Keratinocyte (primary cell): ENCODE data around the gene GPR137. TPM values are rescaled to one million over a fixed set of nuclear protein-coding genes. Genes with fewer than 3 reads are reported as not detected.

Experiments used
- DNase-seq: peaks from one replicate; pipeline ENCODE4 v3.0.0-alpha.2; 2011; ENCODE audit warnings: low read depth, missing footprints, low spot score
- FAIRE-seq: peaks from 2 replicates; lab custom pipeline; 2011; peaks lifted over from hg19 to GRCh38; lab: Jason Lieb, UNC
- H2AFZ ChIP-seq: 2 replicates; pipeline ENCODE4 v1.6.0; 2012; ENCODE audit warnings: low read length, control low read depth, inconsistent platforms; ENCODE audit not compliant: control insufficient read depth
- H3K27ac ChIP-seq: 2 replicates; pipeline ENCODE4 v1.5.1; 2011; ENCODE audit warnings: low read length; ENCODE audit not compliant: control insufficient read depth, insufficient read depth
- H3K27me3 ChIP-seq: 3 replicates; pipeline ENCODE4 v1.6.0; 2011; ENCODE audit warnings: low read length; ENCODE audit not compliant: control insufficient read depth, insufficient read depth; ENCODE audit errors: extremely low read depth
- H3K36me3 ChIP-seq, 2 experiments: 2 replicates in 1 of 2; 3 replicates in 1 of 2; pipeline ENCODE4 v1.5.1; 2011; ENCODE audit warnings: low read length in 2 of 2, mild to moderate bottlenecking in 1 of 2; ENCODE audit not compliant: control insufficient read depth in 2 of 2, insufficient read depth in 2 of 2; ENCODE audit errors: extremely low read depth in 1 of 2
- H3K4me1 ChIP-seq: 3 replicates; pipeline ENCODE4 v1.5.1; 2011; ENCODE audit warnings: low read length; ENCODE audit not compliant: control insufficient read depth, insufficient read depth; ENCODE audit errors: extremely low read depth
- H3K4me2 ChIP-seq: 3 replicates; pipeline ENCODE4 v1.6.0; 2011; ENCODE audit warnings: low read depth, low read length; ENCODE audit not compliant: control insufficient read depth, insufficient read depth; ENCODE audit errors: extremely low read depth
- H3K4me3 ChIP-seq, 3 experiments: fragments of 200-600 bp in 1 of 3; sonication (generic) in 1 of 3; 2 replicates in 2 of 3; 3 replicates in 1 of 3; pipeline ENCODE4 v1.5.1; 2011 to 2016; ENCODE audit warnings: low read length in 3 of 3, mild to moderate bottlenecking in 3 of 3, control low read depth in 2 of 3, inconsistent platforms in 1 of 3, low read depth in 1 of 3, mixed read lengths in 1 of 3, mixed run types in 1 of 3, moderate library complexity in 1 of 3; ENCODE audit not compliant: control insufficient read depth in 2 of 3, insufficient read depth in 2 of 3; ENCODE audit errors: extremely low read depth in 1 of 3
- H3K79me2 ChIP-seq: 2 replicates; pipeline ENCODE4 v1.6.0; 2012; ENCODE audit warnings: low read length; ENCODE audit not compliant: control insufficient read depth, insufficient read depth
- H3K9ac ChIP-seq: 3 replicates; pipeline ENCODE4 v1.6.0; 2011; ENCODE audit warnings: low read length; ENCODE audit not compliant: control insufficient read depth, insufficient read depth; ENCODE audit errors: extremely low read depth
- H3K9me1 ChIP-seq: 3 replicates; pipeline ENCODE4 v1.6.0; 2011; ENCODE audit warnings: low read length; ENCODE audit not compliant: control insufficient read depth, insufficient read depth; ENCODE audit errors: extremely low read depth
- H3K9me3 ChIP-seq: 2 replicates; pipeline ENCODE4 v1.5.1; 2012; ENCODE audit warnings: low read depth, low read length; ENCODE audit not compliant: control insufficient read depth
- H4K20me1 ChIP-seq: 3 replicates; pipeline ENCODE4 v1.6.0; 2011; ENCODE audit warnings: low read length; ENCODE audit not compliant: control insufficient read depth, insufficient read depth; ENCODE audit errors: extremely low read depth
- CTCF ChIP-seq, 3 experiments: IDR thresholded peaks in 1 of 3; conservative IDR thresholded peaks in 1 of 3; optimal IDR thresholded peaks in 1 of 3; 2 replicates in 2 of 3; 3 replicates in 1 of 3; pipeline versions ENCODE3 to v1.5.1; 2011; ENCODE audit warnings: low read length in 3 of 3, mild to moderate bottlenecking in 3 of 3, moderate library complexity in 2 of 3, control low read depth in 1 of 3, inconsistent platforms in 1 of 3; ENCODE audit not compliant: insufficient read depth in 2 of 3; ENCODE audit errors: extremely low read depth in 1 of 3
- EZH2 ChIP-seq: IDR thresholded peaks from one replicate; pipeline ENCODE4 v1.6.1; 2012; ENCODE audit warnings: inconsistent platforms, mild to moderate bottlenecking, low read length, moderate library complexity
- dilution Hi-C: fragments of 300-500 bp; cut with MboI; formaldehyde crosslinking; loops from one replicate; pipeline ENCODE4 v1.7.0; 2020; ENCODE audit warnings: low sequenced_read_pairs; ENCODE audit not compliant: extremely low pct_ligation_motif_present
- polyA plus RNA-seq, 5 experiments: library from polyadenylated mRNA; depleted of rRNA in 3 of 5; stranded (reverse) in 3 of 5; stranded (forward) in 1 of 5; unstranded in 1 of 5; fragments of >200 nt; gene quantifications; 1 replicate in 1 of 5; 2 replicates in 3 of 5; 3 replicates in 1 of 5; pipeline versions ENCODE4 v1.2.1 to v1.2.3, GENCODE V29; 2011 to 2012; ENCODE audit warnings: missing spikeins in 2 of 5, low read depth in 1 of 5, low replicate concordance in 1 of 5

Gene GPR137
- polyA plus RNA-seq, 1 donor (not counting 4 experiments of a cell fraction or from before 2014, with no cell fraction given), result 6.6 TPM

DNA sequence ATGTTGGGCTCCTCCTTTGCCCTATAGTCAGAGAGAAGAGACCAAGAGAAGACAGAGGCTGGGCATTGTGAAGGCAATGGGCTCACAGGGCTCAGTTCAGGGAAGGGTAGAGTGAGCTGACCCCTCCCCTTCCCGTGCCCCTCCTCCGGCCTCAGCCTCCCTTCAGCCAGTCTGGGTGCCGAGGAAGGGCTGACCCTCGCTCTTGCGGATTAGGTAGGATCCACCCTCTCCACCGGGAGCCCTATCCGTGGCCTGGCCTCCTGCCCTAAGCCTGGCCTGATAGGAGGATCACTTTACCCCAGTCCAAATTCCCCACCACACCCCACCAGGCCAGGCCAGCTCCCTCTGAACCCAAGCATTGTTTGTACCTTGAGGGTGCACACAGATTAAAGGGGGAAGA, 37.1 kb upstream of the GPR137 start:
- H3K36me3 ChIP-seq, result peaks cover 4 to 15% of the 10 kb centered on the region in 2 experiments
- H3K9me3 ChIP-seq, result no peaks in the 10 kb centered on the region
- peaks cover 34% of the 10 kb centered on the region for H3K4me1 ChIP-seq
- no peak overlapping the region for H3K27ac ChIP-seq
- no peak overlapping the region for H3K4me2 ChIP-seq
- H3K27me3 ChIP-seq, result no peaks in the 10 kb centered on the region
- no peak overlapping the region for H2AFZ ChIP-seq
- peaks cover 8% of the 10 kb centered on the region for H4K20me1 ChIP-seq
- dilution Hi-C loops, result no loop called here
- no peaks in the 10 kb centered on the region for H3K9me1 ChIP-seq
- H3K4me3 ChIP-seq, result no peak overlapping the region
- no peak for TF ChIP-seq EZH2
- no peak for TF ChIP-seq CTCF (optimal IDR thresholded peaks at IDR 0.05 in 1 of 3, IDR thresholded peaks at IDR 0.05 in 1 of 3, conservative IDR thresholded peaks at IDR 0.05 in 1 of 3; ENCODE audit: extremely low read depth in 1 of 3, insufficient read depth in 2 of 3, low read length in 3 of 3)
- peaks cover 41% of the 10 kb centered on the region for H3K79me2 ChIP-seq
- FAIRE-seq (no peak), DNase-seq (no peak)
- no peak overlapping the region for H3K9ac ChIP-seq

DNA sequence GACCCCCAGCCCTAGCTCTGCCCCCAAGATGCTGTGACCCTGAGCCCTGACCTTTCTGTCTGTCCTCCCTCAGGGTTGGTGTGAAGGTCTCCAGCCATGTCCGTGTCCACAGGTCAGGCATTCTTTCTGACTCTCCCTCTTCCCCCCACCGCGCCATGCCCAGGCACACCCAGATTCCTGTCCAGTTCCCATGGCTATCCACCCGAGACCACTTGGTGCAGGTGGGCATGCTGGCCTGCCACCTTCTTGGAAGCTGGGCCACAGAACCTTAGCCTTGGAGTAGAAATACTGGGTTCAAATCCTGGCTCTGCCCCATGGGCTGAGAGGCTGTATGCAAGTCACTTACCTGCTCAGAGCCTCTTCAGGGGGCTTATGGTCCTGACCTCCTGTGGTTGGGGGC, 36.6 kb upstream of the GPR137 start:
- dilution Hi-C loops, result no loop called here
- Histone ChIP-seq H3K4me1 (peaks cover 31% of the 10 kb centered on the region), H3K9ac (no peak overlapping the region)

More for the DNA sequence above, 36.6 kb upstream of the GPR137 start:
- peaks cover 45% of the 10 kb centered on the region for H3K79me2 ChIP-seq
- H3K9me3 ChIP-seq, result no peaks in the 10 kb centered on the region
- peaks cover 4 to 12% of the 10 kb centered on the region in 2 experiments for H3K36me3 ChIP-seq
- TF ChIP-seq CTCF (optimal IDR thresholded peaks at IDR 0.05 in 1 of 3, IDR thresholded peaks at IDR 0.05 in 1 of 3, conservative IDR thresholded peaks at IDR 0.05 in 1 of 3; ENCODE audit: extremely low read depth in 1 of 3, insufficient read depth in 2 of 3, low read length in 3 of 3) (no peak), EZH2 (no peak)
- H4K20me1 ChIP-seq, result peaks cover 8% of the 10 kb centered on the region
- no peaks in the 10 kb centered on the region for H3K27me3 ChIP-seq
- no peak overlapping the region for H3K27ac ChIP-seq
- no peaks in the 10 kb centered on the region for H3K9me1 ChIP-seq
- H3K4me2 ChIP-seq, result no peak overlapping the region
- FAIRE-seq, result no peak
- H2AFZ ChIP-seq, result no peak overlapping the region
- no peak overlapping the region for H3K4me3 ChIP-seq
- no peak for DNase-seq
